GM19035 (cell line): ENCODE results near the gene ZNF598.
"Not testable (repeated sequence)": the region's sequence is repeated elsewhere in the genome, so short reads cannot be mapped to it uniquely, and the experiment has no call there.

Source experiments
- ATAC-seq: cut with Tn5 transposase; IDR thresholded peaks from one replicate; pipeline ENCODE4 v1.9.1; 2021; ENCODE audit not compliant: unreplicated experiment

The ZNF598 gene

DNA sequence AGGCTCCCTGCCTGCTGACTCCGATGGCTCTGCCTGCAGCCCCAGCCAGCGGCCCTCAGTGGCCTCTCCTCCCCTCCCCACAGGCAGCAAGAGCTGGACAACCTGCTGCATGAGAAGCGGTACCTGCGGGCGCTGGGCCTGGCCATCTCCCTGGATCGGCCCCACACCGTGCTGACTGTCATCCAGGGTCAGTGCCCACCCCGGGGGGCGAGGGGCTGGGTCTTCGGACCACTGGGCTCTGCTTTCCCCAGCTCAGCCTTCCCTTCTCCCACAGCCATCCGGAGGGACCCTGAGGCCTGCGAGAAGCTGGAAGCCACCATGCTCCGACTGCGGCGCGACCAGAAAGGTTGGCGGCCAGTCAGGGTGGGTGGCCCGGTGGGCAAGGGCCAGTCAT lies 31.7 kb downstream of the ZNF598 start:
- no peak for ATAC-seq

GRCh38 chr16:1976951-1977874 lies 32.4 kb downstream of the ZNF598 start:
- no peak for ATAC-seq

DNA sequence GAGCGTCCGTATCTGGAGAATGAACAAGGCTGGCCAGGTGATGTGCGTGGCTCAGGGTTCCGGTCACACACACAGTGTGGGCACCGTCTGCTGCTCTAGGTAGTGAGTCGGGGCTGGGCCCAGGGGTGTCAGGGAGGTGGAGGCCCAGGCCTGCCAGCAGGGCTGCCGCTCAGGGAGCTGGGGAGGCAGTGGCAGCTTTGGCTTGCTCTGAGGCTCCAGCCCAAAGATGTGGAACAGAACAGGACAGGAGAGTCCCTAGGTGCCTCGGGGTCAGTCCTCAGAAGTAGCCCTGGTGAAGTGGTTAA lies 33.5 kb downstream of the ZNF598 start:
- ATAC-seq, result no peak

- ATAC-seq, result no peak
Observed at GRCh38 chr16:1975432-1976215, 34.0 kb downstream of the ZNF598 start.

DNA sequence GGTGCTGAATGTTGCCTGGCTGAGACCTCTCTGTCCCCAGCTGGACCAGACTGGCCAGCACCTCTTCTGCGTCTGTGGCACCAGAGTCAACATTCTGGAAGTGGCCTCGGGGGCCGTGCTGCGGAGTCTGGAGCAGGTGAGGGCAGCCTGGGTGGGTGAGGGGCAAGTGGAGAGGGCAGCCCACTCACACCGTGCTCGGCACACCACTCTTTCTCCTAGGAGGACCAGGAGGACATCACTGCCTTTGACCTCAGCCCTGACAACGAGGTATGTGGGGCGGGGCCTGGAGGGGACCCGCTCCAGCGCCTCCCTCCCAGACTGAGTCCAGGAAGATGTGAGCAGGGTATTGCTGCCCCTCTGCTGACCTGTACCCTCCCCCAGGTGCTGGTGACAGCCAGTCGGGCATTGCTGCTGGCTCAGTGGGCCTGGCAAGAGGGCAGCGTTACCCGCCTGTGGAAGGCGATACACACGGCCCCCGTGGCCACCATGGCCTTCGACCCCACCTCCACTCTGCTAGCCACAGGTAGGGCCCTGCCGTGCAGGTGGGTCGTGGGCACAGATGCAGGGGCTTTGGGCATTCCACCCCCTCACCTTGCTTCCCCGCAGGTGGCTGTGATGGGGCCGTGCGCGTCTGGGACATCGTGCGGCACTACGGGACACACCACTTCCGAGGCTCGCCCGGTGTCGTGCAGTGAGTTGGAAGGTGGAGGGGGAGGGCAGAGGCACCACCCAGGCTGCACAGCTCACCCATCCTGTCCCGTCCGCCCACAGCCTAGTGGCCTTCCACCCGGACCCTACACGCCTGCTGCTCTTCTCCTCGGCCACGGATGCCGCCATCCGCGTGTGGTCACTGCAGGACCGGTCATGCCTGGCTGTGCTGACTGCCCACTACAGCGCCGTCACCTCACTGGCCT lies 35.2 kb downstream of the ZNF598 start:
- ATAC-seq, result no peak

DNA sequence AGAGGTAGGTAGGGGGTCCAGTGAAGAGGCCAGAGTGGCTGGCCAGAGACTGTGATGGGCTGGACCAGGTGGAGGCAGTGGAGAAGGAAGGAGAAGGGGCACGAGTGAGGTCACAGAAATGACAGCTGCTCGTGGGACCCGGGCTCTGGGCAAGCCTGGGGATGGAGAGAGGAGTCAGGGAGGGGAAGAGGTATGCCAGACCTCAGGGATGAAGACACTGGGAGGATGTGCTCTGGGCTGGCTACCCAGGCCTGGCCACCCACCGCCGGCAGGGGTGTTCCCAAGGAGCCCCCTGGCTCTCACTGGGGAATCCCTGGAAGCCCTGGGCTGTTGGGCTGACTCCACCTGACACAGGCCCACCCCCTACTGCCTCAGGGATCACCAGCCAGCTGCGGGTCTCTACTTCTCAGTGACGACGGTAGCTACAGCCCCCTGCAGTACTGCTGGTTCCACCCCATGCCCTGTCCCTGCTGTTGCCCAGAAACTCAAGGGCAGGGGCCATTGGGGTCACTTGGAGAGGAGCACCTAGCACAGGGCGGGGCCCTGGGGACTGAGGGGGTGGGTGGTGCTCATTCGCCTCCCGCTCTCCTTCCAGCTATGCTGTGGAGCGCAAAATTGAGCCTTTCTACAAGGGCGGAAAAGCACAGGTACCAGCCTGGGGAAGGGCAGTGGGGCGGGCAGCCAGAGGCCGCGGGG lies 36.0 kb downstream of the ZNF598 start:
- ATAC-seq, result no peak

DNA sequence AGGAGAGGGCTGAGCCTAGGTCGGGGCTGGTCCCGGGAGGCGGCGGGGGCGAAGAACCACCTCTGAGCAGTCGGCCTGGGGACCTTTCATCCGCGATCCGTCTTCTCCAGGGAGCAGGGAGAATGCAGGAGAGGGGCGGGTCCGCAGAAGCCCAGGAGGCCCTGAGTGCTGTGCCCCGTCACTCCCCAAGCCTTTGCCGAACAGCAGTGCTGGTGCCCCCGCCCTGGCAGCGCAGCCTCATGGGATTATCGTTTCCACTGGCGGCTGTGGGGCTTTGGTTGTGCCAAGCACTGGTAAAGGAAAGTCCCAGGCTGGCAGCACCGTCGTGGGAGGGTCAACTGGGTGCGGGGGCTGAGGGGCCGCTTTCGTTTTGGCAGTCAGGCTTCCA lies 37.1 kb downstream of the ZNF598 start:
- ATAC-seq, result peak; percentile 12

DNA sequence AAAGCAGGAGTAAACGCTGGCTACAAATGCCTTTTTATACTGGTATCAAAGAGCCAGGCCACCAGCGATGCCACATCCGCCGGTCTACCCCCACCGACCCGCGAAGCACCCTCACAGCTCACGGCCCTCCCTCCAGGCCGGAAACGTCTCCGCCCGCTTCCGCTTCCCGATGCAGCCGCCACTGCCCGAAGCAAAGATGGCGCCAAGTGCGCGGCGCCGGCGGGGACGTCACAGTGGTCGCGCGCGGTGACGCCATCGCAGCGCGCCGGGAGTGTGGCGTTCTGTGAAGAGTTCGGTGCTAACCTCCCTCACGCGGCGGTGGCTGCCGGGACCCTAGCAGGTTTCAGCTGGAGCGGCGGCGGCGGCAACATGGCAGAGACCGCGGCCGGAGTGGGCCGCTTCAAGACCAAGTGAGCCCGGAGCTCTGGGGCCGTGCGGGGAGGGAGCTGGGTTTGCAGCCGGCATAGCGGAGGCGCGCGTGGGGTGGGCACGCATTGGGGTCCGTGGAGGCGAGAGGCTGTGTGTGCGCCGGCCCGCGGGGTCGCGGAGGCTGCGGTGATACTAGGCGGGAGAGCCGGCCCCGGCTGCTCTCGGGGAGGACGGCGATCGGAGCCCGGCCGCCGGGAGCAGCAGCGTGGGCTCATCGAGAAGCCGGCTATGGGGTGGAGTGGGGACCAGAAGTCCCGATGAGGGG lies 37.7 kb downstream of the ZNF598 start, which contains the start of gene TBL3:
Gene TBL3, plus strand, starts transcription at position 258 of the 694 bp plus-strand sequence. Its CDS starts 112 bp downstream, at position 370.
- peak; percentile 72 for ATAC-seq

DNA sequence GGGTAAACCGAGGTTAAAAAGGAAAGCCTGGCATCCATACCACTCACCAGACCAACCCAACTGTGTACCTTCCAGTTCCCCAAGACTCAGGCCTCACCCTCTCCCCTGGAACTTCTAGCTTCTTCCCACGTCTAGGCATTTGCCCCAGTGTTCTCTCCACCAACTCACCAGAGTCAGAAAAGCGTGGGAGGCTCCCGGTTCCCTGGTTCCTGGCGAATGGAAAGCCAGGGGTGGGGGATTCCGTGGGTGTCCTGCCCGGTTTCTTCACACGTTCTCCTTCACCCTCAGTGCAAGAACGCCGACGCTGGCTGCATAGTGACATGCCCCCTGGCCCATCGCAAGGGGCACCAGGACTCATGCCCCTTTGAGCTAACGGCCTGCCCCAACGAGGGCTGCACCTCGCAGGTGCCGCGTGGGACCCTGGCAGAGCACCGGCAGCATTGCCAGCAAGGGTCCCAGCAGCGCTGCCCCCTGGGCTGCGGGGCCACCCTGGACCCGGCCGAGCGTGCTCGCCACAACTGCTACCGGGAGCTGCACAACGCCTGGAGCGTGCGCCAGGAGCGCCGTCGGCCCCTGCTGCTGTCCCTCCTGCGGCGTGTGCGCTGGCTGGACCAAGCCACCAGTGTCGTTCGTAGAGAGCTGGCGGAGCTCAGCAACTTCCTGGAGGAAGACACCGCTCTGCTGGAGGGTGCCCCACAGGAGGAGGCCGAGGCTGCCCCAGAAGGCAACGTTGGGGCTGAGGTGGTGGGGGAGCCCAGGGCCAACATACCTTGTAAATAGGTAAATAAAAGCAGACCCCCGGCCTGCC lies 41.3 kb downstream of the ZNF598 start:
- ATAC-seq, result no peak

- no peak for ATAC-seq
Observed at GRCh38 chr16:1966460-1966859, 43.2 kb downstream of the ZNF598 start, which contains the start of gene RNF151. Gene RNF151, plus strand, starts transcription at chr16:1966856. Its CDS starts 26 bp downstream, at chr16:1966882.

GRCh38 chr16:1965396-1966001 lies 44.1 kb downstream of the ZNF598 start:
- no peak for ATAC-seq

DNA sequence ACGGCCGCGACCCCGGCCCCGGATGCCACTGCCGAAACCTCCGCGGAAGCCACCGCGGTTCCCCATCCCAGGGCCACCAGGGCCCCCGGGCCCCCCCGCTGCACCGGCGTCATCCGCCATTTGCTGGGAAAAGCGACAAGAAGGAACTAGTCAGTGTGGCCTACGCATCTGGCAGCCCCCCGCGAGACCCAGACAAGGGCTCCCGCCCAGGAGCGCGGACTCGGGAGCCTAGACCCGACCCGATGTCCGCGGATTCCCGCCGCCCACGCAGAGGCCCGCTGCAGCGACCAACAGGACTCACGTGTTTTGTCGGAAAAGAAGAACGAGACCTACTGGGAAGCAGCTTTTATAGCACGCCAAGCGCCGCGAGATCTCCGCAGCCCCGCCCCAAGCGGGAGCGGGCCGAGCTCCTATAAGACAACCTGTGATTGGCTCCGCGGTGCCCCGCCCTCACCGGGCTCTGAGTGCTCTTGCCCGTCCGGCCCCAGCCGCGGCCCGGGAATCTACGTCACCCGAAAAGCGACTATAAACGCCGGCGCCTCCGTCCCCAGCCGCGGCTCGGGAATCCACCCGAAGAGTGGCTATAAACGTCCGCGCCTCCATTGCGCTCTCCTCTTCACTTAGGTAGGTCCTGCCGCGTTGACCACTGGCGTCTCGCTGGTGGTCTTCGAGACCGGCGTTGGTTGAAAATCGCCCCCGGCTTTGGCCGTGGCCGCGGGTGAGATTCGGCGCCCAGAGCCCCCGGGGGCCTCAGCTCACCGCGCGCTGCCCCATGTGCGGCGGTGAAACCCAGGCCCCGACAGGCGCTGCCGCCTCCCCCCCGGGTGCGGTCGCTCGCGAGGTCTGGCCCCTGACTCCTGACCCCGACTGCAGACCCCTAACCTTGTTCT lies 44.9 kb downstream of the ZNF598 start, which contains the start of gene RPS2:
Gene RPS2, minus strand, starts transcription at position 321 of the 890 bp plus-strand sequence. Its CDS starts 201 bp downstream, at position 120.
- ATAC-seq, result peak; percentile 88

DNA sequence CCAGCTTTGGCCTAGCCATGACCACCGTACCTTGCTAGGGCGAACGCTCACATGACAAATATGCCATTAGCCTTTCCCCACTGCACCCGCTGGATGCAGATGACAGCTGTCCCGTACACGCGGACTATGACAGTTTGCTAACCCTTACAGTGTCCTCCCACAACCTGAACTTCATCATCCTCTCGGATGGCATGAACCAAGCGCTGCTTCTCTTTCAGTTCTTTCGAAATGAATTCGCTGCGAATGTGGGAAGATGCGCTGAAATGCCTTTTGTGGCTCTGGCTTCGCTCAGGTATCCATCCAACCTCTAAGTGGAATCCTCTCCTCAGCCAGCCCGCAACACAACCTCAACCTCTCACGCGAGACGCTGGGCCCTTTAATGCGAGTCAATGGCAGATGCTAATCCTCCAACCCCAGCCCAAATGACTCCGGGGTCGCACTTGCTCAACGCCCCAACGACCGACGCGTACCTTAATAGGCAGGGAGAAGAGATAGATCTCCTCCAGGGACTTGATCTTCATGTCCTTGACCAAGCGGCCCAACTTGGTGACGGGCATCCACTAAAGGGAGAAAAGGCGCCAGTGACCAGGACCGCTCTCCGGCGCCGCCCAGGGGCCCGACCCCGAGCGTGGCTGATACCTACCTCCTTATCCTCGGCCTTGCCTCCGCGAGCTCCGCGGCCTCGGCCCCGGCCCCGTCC lies 45.7 kb downstream of the ZNF598 start:
- no peak for ATAC-seq

DNA sequence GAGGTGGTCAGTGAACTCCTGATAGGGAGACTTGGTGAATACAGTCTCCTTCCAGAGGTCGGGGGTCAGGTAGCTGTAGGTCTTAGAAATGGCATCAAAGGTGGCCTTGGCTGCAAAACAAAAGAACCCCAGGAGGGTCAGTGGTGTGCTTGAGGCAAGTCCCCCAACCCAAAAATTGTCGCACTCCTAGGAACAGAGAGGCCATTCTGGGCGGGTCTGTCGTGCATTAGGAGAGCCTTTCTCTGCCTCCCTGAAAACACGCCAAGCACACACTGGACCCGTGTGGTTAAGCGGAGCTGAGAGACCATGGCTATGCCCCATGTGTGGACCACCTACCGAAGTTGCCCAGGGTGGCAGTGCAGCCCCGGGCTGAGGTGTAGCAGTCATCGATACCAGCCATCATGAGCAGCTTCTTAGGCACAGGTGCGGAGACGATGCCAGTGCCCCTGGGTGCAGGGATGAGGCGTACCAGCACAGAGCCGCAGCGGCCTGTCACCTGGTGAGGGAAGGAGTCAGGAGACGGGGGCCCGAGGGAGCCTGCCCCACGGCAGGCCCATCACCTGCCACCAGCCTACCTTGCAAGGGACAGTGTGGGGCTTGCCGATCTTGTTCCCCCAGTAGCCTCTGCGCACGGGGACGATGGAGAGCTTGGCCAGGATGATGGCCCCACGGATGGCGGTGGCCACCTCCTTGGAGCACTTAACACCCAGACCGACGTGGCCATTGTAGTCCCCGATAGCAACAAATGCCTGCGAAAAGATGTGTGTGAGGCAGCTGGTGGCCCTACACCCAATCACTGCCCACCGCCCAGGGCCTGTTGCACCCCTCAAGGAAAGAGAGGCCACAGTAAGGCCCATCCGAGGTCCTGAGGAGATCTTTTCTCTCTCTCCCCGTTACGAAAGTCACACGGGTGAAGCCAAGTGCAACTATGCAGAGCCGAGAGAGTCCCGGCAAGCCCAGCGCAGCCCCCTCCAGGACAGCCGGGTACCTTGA lies 47.2 kb downstream of the ZNF598 start:
- ATAC-seq, result not testable (repeated sequence)

DNA sequence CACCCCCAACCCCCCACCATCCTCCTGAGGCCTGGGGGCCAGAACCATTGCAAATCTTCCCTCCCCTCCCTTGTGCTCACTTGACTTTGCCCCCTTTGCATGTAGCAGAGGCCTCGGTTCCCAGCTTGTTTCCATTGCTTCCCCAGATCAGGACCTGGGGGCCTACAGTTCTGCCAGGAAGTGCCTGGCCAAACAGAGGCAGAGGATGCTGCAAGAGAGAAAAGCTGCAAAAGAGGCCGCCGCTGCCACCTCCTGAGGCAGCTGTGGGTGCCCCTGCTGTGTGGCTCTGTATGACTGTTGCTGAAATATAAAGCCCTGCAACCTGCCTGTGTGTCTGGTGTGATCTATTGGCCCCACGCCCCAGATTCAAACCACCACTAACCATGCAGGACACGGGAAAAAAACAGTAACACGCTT lies 48.0 kb downstream of the ZNF598 start:
- ATAC-seq, result no peak
